Measurements from ENCODE around the gene MAFG.
A peak's percentile ranks its signal among the peaks of the same experiment; 100 is the strongest.

MAFG gene

GRCh38 chr17:81917565-81918332 is 9.8 kb downstream of the MAFG start, which contains the start of gene SIRT7:
TSS of gene SIRT7 (minus strand) at chr17:81918176. CDS start at chr17:81918131, 45 bp downstream.
- Mint-ChIP-seq H3K4me1 (peaks cover 45% of the 10 kb centered on the region), H3K4me3 (peak within 1 kb of the TSS; percentile 90), H3K27me3 (no peaks in the 10 kb centered on the region), H3K27ac (peak within 1 kb of the TSS; percentile 86), H3K36me3 (peaks cover 49% of the 10 kb centered on the region), H3K9me3 (no peaks in the 10 kb centered on the region)
- DNase-seq, result peak; percentile 84
- CTCF ChIA-PET, result interaction anchor here (0.8 to 1.6 kb wide), 3 partner anchors 10 to 48 kb away, joined by 3 to 8 read pairs (median 3); partner anchors contain the start of genes ALYREF, ANAPC11 and MAFG

GRCh38 chr17:81916234-81917001 is 11.1 kb downstream of the MAFG start:
- H3K36me3 Mint-ChIP-seq, result peaks cover 52% of the 10 kb centered on the region
- CTCF ChIA-PET, result interaction anchor here (1.6 kb wide), 1 partner anchor 11 kb away, joined by 8 read pairs; the partner anchor contains the start of gene MAFG
- no peaks in the 10 kb centered on the region for H3K27me3 Mint-ChIP-seq
- peak overlapping the region; percentile 46 for H3K27ac Mint-ChIP-seq
- H3K4me3 Mint-ChIP-seq, result peak overlapping the region; percentile 90
- no peaks in the 10 kb centered on the region for H3K9me3 Mint-ChIP-seq
- peaks cover 49% of the 10 kb centered on the region for H3K4me1 Mint-ChIP-seq
- no peak for DNase-seq

- CTCF ChIA-PET, result no interaction called here
- no peak for DNase-seq
- H3K4me1 Mint-ChIP-seq, result peaks cover 48% of the 10 kb centered on the region
- H3K9me3 Mint-ChIP-seq, result no peaks in the 10 kb centered on the region
- no peaks in the 10 kb centered on the region for H3K27me3 Mint-ChIP-seq
- no peak overlapping the region for H3K4me3 Mint-ChIP-seq
- H3K27ac Mint-ChIP-seq, result no peak overlapping the region
- H3K36me3 Mint-ChIP-seq, result peaks cover 48% of the 10 kb centered on the region
Observed at GRCh38 chr17:81915331-81915730, 12.2 kb downstream of the MAFG start.

GRCh38 chr17:81914103-81914850 is 13.3 kb downstream of the MAFG start:
- no peak overlapping the region for H3K4me3 Mint-ChIP-seq
- no peak for DNase-seq
- CTCF ChIA-PET, result no interaction called here
- H3K27me3 Mint-ChIP-seq, result no peaks in the 10 kb centered on the region
- H3K4me1 Mint-ChIP-seq, result peaks cover 51% of the 10 kb centered on the region
- H3K27ac Mint-ChIP-seq, result no peak overlapping the region
- H3K9me3 Mint-ChIP-seq, result no peaks in the 10 kb centered on the region
- peaks cover 46% of the 10 kb centered on the region for H3K36me3 Mint-ChIP-seq

- H3K27ac Mint-ChIP-seq, result no peak overlapping the region
- H3K9me3 Mint-ChIP-seq, result no peaks in the 10 kb centered on the region
- DNase-seq, result no peak
- no peaks in the 10 kb centered on the region for H3K27me3 Mint-ChIP-seq
- H3K4me1 Mint-ChIP-seq, result peaks cover 44% of the 10 kb centered on the region
- no peak overlapping the region for H3K4me3 Mint-ChIP-seq
- CTCF ChIA-PET, result no interaction called here
- H3K36me3 Mint-ChIP-seq, result peaks cover 41% of the 10 kb centered on the region
Observed at GRCh38 chr17:81913394-81914102, 14.0 kb downstream of the MAFG start.

- Mint-ChIP-seq H3K4me3 (peak overlapping the region; percentile 2), H3K27ac (peak overlapping the region; percentile 55), H3K27me3 (no peaks in the 10 kb centered on the region), H3K4me1 (peaks cover 37% of the 10 kb centered on the region), H3K36me3 (peaks cover 46% of the 10 kb centered on the region), H3K9me3 (no peaks in the 10 kb centered on the region)
- CTCF ChIA-PET, result no interaction called here
- DNase-seq, result no peak
Observed at GRCh38 chr17:81912441-81913309, 14.9 kb downstream of the MAFG start.

GRCh38 chr17:81911969-81912368 is 15.6 kb downstream of the MAFG start:
- CTCF ChIA-PET, result no interaction called here
- Mint-ChIP-seq H3K36me3 (peaks cover 42% of the 10 kb centered on the region), H3K4me1 (peaks cover 32% of the 10 kb centered on the region), H3K27me3 (no peaks in the 10 kb centered on the region), H3K9me3 (no peaks in the 10 kb centered on the region), H3K27ac (no peak overlapping the region), H3K4me3 (peak overlapping the region; percentile 66)
- DNase-seq, result no peak

GRCh38 chr17:81911277-81911961 is 16.1 kb downstream of the MAFG start, which contains the start of gene PCYT2:
TSS of gene PCYT2 (minus strand) at chr17:81911399. CDS start at chr17:81911355, 44 bp downstream.
- peaks cover 27% of the 10 kb centered on the region for H3K4me1 Mint-ChIP-seq
- peak within 1 kb of the TSS; percentile 90 for H3K4me3 Mint-ChIP-seq
- H3K27me3 Mint-ChIP-seq, result no peaks in the 10 kb centered on the region
- DNase-seq, result peak; percentile 94
- H3K36me3 Mint-ChIP-seq, result peaks cover 43% of the 10 kb centered on the region
- no peaks in the 10 kb centered on the region for H3K9me3 Mint-ChIP-seq
- H3K27ac Mint-ChIP-seq, result peak within 1 kb of the TSS; percentile 81
- CTCF ChIA-PET, result no interaction called here

GRCh38 chr17:81910840-81911276 is 16.7 kb downstream of the MAFG start:
- H3K4me3 Mint-ChIP-seq, result peak overlapping the region; percentile 90
- no peak for DNase-seq
- peak overlapping the region; percentile 81 for H3K27ac Mint-ChIP-seq
- peaks cover 21% of the 10 kb centered on the region for H3K4me1 Mint-ChIP-seq
- CTCF ChIA-PET, result no interaction called here
- no peaks in the 10 kb centered on the region for H3K27me3 Mint-ChIP-seq
- H3K36me3 Mint-ChIP-seq, result peaks cover 40% of the 10 kb centered on the region
- no peaks in the 10 kb centered on the region for H3K9me3 Mint-ChIP-seq

- CTCF ChIA-PET, result no interaction called here
- peaks cover 36% of the 10 kb centered on the region for H3K36me3 Mint-ChIP-seq
Observed at GRCh38 chr17:81909966-81910839, 17.3 kb downstream of the MAFG start.

GRCh38 chr17:81909231-81909630 is 18.3 kb downstream of the MAFG start:
- no peaks in the 10 kb centered on the region for H3K27me3 Mint-ChIP-seq
- no peak overlapping the region for H3K27ac Mint-ChIP-seq
- CTCF ChIA-PET, result no interaction called here
- no peaks in the 10 kb centered on the region for H3K9me3 Mint-ChIP-seq
- DNase-seq, result no peak
- peaks cover 29% of the 10 kb centered on the region for H3K36me3 Mint-ChIP-seq
- peak overlapping the region; percentile 90 for H3K4me3 Mint-ChIP-seq
- H3K4me1 Mint-ChIP-seq, result peaks cover 17% of the 10 kb centered on the region

More at GRCh38 chr17:81909966-81910839, 17.3 kb downstream of the MAFG start:
- peak overlapping the region; percentile 90 for H3K4me3 Mint-ChIP-seq
- H3K27ac Mint-ChIP-seq, result peak overlapping the region; percentile 81
- DNase-seq, result no peak
- H3K27me3 Mint-ChIP-seq, result no peaks in the 10 kb centered on the region
- H3K9me3 Mint-ChIP-seq, result no peaks in the 10 kb centered on the region
- peaks cover 19% of the 10 kb centered on the region for H3K4me1 Mint-ChIP-seq

GRCh38 chr17:81908793-81909192 is 18.7 kb downstream of the MAFG start:
- H3K4me1 Mint-ChIP-seq, result peaks cover 17% of the 10 kb centered on the region
- no peak overlapping the region for H3K4me3 Mint-ChIP-seq
- H3K9me3 Mint-ChIP-seq, result no peaks in the 10 kb centered on the region
- CTCF ChIA-PET, result no interaction called here
- H3K27me3 Mint-ChIP-seq, result peaks cover 3% of the 10 kb centered on the region
- no peak overlapping the region for H3K27ac Mint-ChIP-seq
- peaks cover 28% of the 10 kb centered on the region for H3K36me3 Mint-ChIP-seq
- no peak for DNase-seq

All from activated naive CD4-positive, alpha-beta T cell treated with anti-CD3 and anti-CD28 coated beads, Interleukin-2, amount 10 ng/mL, durations not matched to agents 7 days and 5 days (primary cell).